ENCODE results near the gene SHISA4. TPM values are rescaled to one million over a fixed set of nuclear protein-coding genes. Genes with fewer than 3 reads are reported as not detected.

SHISA4 gene
- total RNA-seq, 4 donors from 2014 or later = 2.2 to 6.7 (median 4.6) TPM

GRCh38 chr1:201882665-201883132, 6.0 kb upstream of the SHISA4 start:
- Histone ChIP-seq H3K36me3 (no peaks in the 10 kb centered on the region), H3K4me1 (peaks cover 0 to 11% (median 0%) of the 10 kb centered on the region in 4 donors), H3K9me3 (no peaks in the 10 kb centered on the region), H3K27ac (no peak overlapping the region), H3K4me3 (no peak overlapping the region), H3K27me3 (no peaks in the 10 kb centered on the region)
- WGBS, 2 donors (ENCODE audit: low coverage in 1 of 2) = 38% methylated on average over 2 of the region's 2 CpGs; no CpG with 5 or more reads in 1 of the 2 donors
- intact Hi-C loops (cut with DNase I; ENCODE audit: low total_unique reads) (no loop called here), in situ Hi-C loops (cut with MboI; ENCODE audit: low pct_ligation_motif_present in 1 of 4, low pct_unique_long_range_greater_than_20kb in 1 of 4, low sequenced_read_pairs in 3 of 4) (loop anchor here in 2 of 4 donors (25.0 kb wide), 1 partner anchor 255 kb away; the partner anchor contains the start of gene ARL8A (in 2 of the 2))
- no peak for TF ChIP-seq POLR2A (IDR thresholded peaks at IDR 0.05)
- no peak for TF ChIP-seq POLR2AphosphoS5 (IDR thresholded peaks at IDR 0.05)
- no peak for TF ChIP-seq EP300 (IDR thresholded peaks at IDR 0.05; ENCODE audit: low read depth)
- TF ChIP-seq CTCF (IDR thresholded peaks at IDR 0.05) = no peak
- DNase-seq = no peak

GRCh38 chr1:201883266-201883665, 5.4 kb upstream of the SHISA4 start:
- Histone ChIP-seq H3K4me3 (no peak overlapping the region), H3K4me1 (peaks cover 0 to 7% (median 4%) of the 10 kb centered on the region in 4 donors), H3K27me3 (peaks cover 4% of the 10 kb centered on the region), H3K27ac (no peak overlapping the region), H3K36me3 (no peaks in the 10 kb centered on the region), H3K9me3 (no peaks in the 10 kb centered on the region)
- WGBS, 2 donors (ENCODE audit: low coverage in 1 of 2) = 67 to 73% methylated on average over 3 of the region's 3 CpGs
- DNase-seq = no peak
- intact Hi-C loops (cut with DNase I; ENCODE audit: low total_unique reads) (no loop called here), in situ Hi-C loops (cut with MboI; ENCODE audit: low pct_ligation_motif_present in 1 of 4, low pct_unique_long_range_greater_than_20kb in 1 of 4, low sequenced_read_pairs in 3 of 4) (loop anchor here in 2 of 4 donors (25.0 kb wide), 1 partner anchor 254 kb away; the partner anchor contains the start of gene ARL8A (in 2 of the 2))
- TF ChIP-seq POLR2A (IDR thresholded peaks at IDR 0.05) = no peak
- no peak for TF ChIP-seq EP300 (IDR thresholded peaks at IDR 0.05; ENCODE audit: low read depth)
- no peak for TF ChIP-seq POLR2AphosphoS5 (IDR thresholded peaks at IDR 0.05)
- TF ChIP-seq CTCF (IDR thresholded peaks at IDR 0.05) = no peak

GRCh38 chr1:201883786-201884185, 4.9 kb upstream of the SHISA4 start:
- Histone ChIP-seq H3K9me3 (no peaks in the 10 kb centered on the region), H3K27me3 (peaks cover 8% of the 10 kb centered on the region), H3K4me3 (no peak overlapping the region), H3K4me1 (peaks cover under 1 to 6% (median 5%) of the 10 kb centered on the region in 4 donors), H3K36me3 (no peaks in the 10 kb centered on the region), H3K27ac (no peak overlapping the region)
- in situ Hi-C loops (cut with MboI; ENCODE audit: low pct_ligation_motif_present in 1 of 4, low pct_unique_long_range_greater_than_20kb in 1 of 4, low sequenced_read_pairs in 3 of 4) = loop anchor here in 2 of 4 donors (25.0 kb wide), 1 partner anchor 254 kb away; the partner anchor contains the start of gene ARL8A (in 2 of the 2)
- TF ChIP-seq CTCF (IDR thresholded peaks at IDR 0.05) = no peak
- no peak for TF ChIP-seq EP300 (IDR thresholded peaks at IDR 0.05; ENCODE audit: low read depth)
- TF ChIP-seq POLR2A (IDR thresholded peaks at IDR 0.05) = no peak
- no peak for TF ChIP-seq POLR2AphosphoS5 (IDR thresholded peaks at IDR 0.05)
- intact Hi-C loops (cut with DNase I; ENCODE audit: low total_unique reads) = no loop called here
- DNase-seq = no peak
- WGBS, 2 donors (ENCODE audit: low coverage in 1 of 2) = 23 to 27% methylated on average over 3 to 7 of the region's 7 CpGs

GRCh38 chr1:201884425-201884824, 4.3 kb upstream of the SHISA4 start:
- intact Hi-C loops (cut with DNase I; ENCODE audit: low total_unique reads) = no loop called here
- WGBS, 2 donors (ENCODE audit: low coverage in 1 of 2) = 25 to 33% methylated on average over 1 of the region's 1 CpG
- H3K27me3 ChIP-seq = peaks cover 14% of the 10 kb centered on the region
- no peaks in the 10 kb centered on the region for H3K36me3 ChIP-seq
- H3K4me3 ChIP-seq = no peak overlapping the region
- H3K9me3 ChIP-seq = no peaks in the 10 kb centered on the region
- TF ChIP-seq POLR2AphosphoS5 (IDR thresholded peaks at IDR 0.05) (no peak), CTCF (IDR thresholded peaks at IDR 0.05) (no peak), POLR2A (IDR thresholded peaks at IDR 0.05) (no peak), EP300 (IDR thresholded peaks at IDR 0.05; ENCODE audit: low read depth) (no peak)
- peaks cover 7 to 13% (median 11%) of the 10 kb centered on the region in 4 donors for H3K4me1 ChIP-seq
- in situ Hi-C loops (cut with MboI; ENCODE audit: low pct_ligation_motif_present in 1 of 4, low pct_unique_long_range_greater_than_20kb in 1 of 4, low sequenced_read_pairs in 3 of 4) = loop anchor here in 2 of 4 donors (25.0 kb wide), 1 partner anchor 253 kb away; the partner anchor contains the start of gene ARL8A (in 2 of the 2)
- H3K27ac ChIP-seq = no peak overlapping the region
- DNase-seq = no peak
